GM12874 (cell line): Measurements from ENCODE around the gene ATP8B3.
A peak's percentile ranks its signal among the peaks of the same experiment; 100 is the strongest.

Source experiments
- CTCF ChIP-seq: IDR thresholded peaks from 2 replicates; pipeline ENCODE4 v1.5.1; 2011; ENCODE audit warnings: low read depth, mild to moderate bottlenecking, control low read depth, low read length, moderate library complexity; ENCODE audit not compliant: insufficient read depth

Gene ATP8B3, protein sequence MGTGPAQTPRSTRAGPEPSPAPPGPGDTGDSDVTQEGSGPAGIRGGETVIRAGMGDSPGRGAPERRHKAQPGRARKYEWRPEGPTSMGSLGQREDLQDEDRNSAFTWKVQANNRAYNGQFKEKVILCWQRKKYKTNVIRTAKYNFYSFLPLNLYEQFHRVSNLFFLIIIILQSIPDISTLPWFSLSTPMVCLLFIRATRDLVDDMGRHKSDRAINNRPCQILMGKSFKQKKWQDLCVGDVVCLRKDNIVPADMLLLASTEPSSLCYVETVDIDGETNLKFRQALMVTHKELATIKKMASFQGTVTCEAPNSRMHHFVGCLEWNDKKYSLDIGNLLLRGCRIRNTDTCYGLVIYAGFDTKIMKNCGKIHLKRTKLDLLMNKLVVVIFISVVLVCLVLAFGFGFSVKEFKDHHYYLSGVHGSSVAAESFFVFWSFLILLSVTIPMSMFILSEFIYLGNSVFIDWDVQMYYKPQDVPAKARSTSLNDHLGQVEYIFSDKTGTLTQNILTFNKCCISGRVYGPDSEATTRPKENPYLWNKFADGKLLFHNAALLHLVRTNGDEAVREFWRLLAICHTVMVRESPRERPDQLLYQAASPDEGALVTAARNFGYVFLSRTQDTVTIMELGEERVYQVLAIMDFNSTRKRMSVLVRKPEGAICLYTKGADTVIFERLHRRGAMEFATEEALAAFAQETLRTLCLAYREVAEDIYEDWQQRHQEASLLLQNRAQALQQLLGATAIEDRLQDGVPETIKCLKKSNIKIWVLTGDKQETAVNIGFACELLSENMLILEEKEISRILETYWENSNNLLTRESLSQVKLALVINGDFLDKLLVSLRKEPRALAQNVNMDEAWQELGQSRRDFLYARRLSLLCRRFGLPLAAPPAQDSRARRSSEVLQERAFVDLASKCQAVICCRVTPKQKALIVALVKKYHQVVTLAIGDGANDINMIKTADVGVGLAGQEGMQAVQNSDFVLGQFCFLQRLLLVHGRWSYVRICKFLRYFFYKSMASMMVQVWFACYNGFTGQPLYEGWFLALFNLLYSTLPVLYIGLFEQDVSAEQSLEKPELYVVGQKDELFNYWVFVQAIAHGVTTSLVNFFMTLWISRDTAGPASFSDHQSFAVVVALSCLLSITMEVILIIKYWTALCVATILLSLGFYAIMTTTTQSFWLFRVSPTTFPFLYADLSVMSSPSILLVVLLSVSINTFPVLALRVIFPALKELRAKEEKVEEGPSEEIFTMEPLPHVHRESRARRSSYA (N-terminal part only)

DNA sequence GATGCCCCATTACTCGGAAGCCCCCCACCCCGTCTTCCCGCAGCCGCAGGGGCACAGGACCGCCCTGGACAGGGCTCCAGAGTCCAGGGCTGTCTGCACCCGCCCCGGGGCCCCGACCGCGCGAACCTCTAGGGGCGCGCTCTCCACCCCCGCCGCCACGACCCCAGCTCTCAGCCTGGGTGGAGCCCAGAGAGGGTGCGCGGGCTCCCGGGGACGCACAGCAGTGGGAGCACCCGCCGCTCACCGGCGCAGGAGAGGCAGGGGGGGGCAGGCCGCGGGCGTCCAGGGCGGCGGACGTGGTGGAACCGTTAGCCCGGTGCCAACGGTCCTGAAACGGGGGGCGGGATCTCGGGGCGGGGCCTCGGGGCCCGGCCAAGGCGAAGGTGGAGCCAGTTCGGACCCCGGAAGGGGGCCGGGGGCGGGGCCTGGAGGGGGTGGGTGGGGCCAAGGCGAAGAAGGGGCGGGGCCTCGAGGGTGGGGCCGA is at the start of gene ATP8B3:
ATP8B3 (minus strand) TSS at position 335 of the 484 bp plus-strand sequence. CDS start 540 bp downstream, outside the sequence.
- peak; percentile 48 for TF ChIP-seq CTCF

GRCh38 chr19:1861599-1862031 is 49.5 kb upstream of the ATP8B3 start:
- TF ChIP-seq CTCF = no peak

GRCh38 chr19:1860821-1861598 is 48.9 kb upstream of the ATP8B3 start:
- no peak for TF ChIP-seq CTCF

DNA sequence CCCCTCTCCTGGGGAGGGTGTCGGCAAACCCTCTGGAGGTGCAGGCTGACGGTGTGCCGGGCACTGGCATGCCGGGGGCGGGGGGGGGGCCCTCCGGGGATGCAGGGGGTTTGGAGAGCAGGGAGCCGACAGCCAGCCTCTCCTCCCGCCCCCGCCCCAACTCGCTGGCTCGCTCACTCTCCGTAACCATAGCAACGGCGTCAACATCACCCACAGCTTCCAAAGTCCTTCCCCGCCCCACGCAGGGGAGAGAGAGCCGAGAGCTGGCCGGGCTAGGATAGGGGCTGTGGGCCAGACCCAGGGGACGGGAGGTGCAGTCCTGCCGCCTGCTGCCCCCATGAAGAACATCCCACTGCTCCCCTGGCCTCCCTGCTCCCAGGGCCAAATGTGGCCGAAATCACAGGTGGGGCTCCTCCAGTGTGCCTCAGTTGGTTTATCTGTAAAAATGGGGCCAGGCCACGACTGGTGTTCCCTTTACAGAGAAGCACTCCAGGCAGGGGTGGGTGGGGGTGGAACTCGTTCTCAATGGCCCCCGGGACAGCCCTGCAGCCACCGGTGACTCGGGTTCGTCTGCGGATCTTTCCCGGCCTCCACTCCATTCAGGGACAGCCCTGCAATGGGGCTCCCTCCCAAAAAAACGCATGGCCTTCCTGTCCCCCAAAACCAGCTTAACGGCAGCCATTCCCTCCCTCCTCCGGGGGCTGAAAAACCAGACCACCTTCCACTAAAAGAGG is 48.1 kb upstream of the ATP8B3 start:
- no peak for TF ChIP-seq CTCF

DNA sequence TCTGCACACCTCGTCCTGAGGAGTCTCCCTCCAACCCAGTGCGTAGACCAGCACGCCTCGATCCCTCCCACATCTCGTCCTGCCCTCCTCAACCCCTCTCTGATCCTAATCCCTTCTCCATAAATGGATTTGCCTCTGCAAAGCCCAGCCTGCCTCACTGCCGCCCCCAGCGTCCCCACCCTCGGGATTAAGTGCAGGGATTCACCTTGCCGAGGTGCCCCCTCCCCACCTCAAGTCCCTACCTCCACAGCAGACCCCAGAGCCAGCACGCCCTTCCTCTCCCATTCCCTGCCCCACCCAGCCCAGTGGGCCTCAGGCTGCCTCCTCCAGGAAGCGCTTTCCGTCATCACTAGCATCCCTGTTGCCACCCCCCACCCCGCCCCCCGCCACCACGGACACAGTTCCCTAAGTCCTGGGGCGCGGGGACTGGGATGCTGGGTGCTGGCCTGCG is 47.3 kb upstream of the ATP8B3 start:
- TF ChIP-seq CTCF = no peak

DNA sequence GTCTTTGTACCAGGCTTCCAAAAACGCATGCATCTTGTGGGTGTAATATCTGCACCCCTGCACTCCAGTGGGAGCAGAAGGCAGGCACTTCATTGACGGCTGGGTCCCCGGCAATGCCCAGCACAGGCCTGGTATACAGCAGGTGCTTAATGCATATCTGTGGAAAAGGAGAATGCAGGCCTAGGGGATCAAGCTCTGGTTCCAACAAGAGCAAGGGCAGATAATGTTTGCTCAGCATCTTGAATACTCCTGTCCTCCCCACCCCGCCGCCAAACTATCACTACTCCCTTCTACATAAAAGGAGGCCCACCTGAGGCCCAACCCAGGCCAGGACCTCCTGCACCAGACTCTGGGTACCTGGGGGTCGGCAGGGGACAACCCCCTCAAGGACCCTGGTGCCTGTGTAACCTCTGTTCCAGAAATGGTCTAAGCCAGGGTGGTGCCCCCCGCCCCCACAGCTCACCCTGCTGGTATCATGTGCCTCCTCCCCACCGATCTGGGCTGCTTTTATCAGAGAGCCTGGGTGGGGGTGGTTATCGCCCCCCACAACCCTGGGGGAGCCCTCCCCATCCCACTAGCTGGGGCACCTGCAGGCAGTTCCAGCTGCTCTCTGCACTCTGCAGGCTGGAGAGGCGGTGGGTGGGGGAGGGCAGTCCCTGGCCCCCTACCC is 46.5 kb upstream of the ATP8B3 start:
- no peak for TF ChIP-seq CTCF
